NB4 (cell line): ENCODE data around the gene DGKI.

ENCODE experiments used
- DNase-seq: peaks from one replicate; pipeline ENCODE4 v3.0.0; 2010; ENCODE audit warnings: low read depth
- H3K4me3 ChIP-seq: one replicate; pipeline ENCODE4 v1.5.1; 2011; ENCODE audit warnings: mild to moderate bottlenecking, low read depth, low read length, moderate library complexity
- MYC ChIP-seq: IDR thresholded peaks from 2 replicates; pipeline ENCODE4 v1.6.1; 2011; ENCODE audit warnings: low read depth, low read length
- POLR2A ChIP-seq: IDR thresholded peaks from 2 replicates; pipeline ENCODE4 v1.6.1; 2011; ENCODE audit warnings: mild to moderate bottlenecking; ENCODE audit not compliant: insufficient read length; ENCODE audit errors: extremely low read depth
- TF ChIP-seq, protein P1 (sequence below): IDR thresholded peaks from 2 replicates; pipeline ENCODE4 v1.6.1; 2011; ENCODE audit warnings: low read depth, low read length
- TF ChIP-seq, protein P2 (sequence below): IDR thresholded peaks from one replicate; pipeline ENCODE4 v1.5.1; 2012; ENCODE audit warnings: low read depth, low read length

DGKI gene

DNA sequence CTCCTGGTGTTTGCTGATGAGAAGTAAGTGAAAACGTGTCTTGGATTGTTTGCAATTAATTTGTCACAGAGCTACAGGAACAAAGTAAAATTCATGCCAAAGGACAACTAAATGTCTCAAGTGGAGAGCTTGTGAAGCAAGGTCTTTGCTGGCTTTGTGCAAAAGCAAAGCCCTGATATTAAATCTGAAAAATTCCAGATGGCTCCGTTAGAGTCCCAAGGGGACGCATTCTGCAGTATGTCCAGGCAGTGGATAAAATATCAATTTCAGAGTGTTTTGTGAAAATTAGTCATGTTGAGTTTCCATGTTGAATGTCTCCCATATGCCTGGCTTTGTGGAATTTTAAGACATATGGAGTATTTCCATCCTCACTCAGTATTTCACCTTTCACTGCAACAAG lies 400.7 kb downstream of the DGKI start:
- H3K4me3 ChIP-seq = no peak overlapping the region

GRCh38 chr7:137445268-137445667 lies 401.5 kb downstream of the DGKI start:
- TF ChIP-seq POLR2A = no peak
- no peak overlapping the region for H3K4me3 ChIP-seq
- no peak for DNase-seq

More for the DNA sequence above, 400.7 kb downstream of the DGKI start:
- DNase-seq = no peak
- TF ChIP-seq, protein P1, sequence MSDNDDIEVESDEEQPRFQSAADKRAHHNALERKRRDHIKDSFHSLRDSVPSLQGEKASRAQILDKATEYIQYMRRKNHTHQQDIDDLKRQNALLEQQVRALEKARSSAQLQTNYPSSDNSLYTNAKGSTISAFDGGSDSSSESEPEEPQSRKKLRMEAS = no peak
- TF ChIP-seq POLR2A = no peak
- TF ChIP-seq MYC = no peak
- TF ChIP-seq, protein P2, sequence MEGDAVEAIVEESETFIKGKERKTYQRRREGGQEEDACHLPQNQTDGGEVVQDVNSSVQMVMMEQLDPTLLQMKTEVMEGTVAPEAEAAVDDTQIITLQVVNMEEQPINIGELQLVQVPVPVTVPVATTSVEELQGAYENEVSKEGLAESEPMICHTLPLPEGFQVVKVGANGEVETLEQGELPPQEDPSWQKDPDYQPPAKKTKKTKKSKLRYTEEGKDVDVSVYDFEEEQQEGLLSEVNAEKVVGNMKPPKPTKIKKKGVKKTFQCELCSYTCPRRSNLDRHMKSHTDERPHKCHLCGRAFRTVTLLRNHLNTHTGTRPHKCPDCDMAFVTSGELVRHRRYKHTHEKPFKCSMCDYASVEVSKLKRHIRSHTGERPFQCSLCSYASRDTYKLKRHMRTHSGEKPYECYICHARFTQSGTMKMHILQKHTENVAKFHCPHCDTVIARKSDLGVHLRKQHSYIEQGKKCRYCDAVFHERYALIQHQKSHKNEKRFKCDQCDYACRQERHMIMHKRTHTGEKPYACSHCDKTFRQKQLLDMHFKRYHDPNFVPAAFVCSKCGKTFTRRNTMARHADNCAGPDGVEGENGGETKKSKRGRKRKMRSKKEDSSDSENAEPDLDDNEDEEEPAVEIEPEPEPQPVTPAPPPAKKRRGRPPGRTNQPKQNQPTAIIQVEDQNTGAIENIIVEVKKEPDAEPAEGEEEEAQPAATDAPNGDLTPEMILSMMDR = no peak

DNA sequence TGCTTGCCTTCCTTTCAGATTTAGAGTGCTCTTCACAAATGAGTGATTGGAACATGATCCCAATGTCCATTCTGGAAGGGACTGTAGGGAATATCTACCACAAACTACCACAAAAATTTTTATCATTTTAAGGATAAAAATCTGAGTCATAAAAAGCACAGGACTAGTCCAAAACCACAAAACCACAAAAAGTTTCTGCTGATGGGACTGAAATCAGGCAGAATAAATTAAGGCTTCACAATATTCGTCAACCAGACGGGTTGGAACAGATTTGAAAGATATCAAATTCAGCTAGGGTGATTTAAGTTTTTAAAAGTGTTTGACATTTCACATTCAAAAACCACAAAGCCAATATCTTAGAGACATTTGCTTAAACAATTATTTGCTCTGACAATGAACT lies 403.2 kb downstream of the DGKI start:
- TF ChIP-seq MYC (no peak), POLR2A (no peak)
- TF ChIP-seq, protein P1 = no peak
- TF ChIP-seq, protein P2 = no peak
- DNase-seq = no peak
- no peak overlapping the region for H3K4me3 ChIP-seq

DNA sequence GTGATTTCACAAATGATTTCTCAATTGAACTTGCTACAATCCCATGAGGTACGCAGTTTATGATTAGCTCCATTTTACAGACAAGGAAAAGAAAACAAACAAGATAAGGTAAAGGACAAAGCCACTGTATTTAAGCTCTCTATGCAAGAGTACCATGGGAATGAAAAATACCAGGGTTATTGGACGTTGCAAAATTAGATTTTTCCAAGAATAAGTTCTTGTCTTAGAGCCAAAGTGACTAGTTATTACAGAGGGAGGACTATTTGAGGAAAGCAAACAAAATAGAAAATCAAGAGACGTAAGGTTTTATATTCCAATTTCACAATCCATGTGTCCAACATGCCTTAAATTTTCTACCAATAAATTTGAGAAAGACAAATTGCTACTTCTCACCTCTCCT lies 405.3 kb downstream of the DGKI start:
- DNase-seq = no peak
- TF ChIP-seq MYC (no peak), POLR2A (no peak)
- TF ChIP-seq, protein P1 = no peak
- no peak overlapping the region for H3K4me3 ChIP-seq

GRCh38 chr7:137439829-137440825 lies 406.6 kb downstream of the DGKI start:
- no peak overlapping the region for H3K4me3 ChIP-seq
- DNase-seq = no peak
- TF ChIP-seq POLR2A (no peak), MYC (no peak)
- TF ChIP-seq, protein P2 = no peak
- TF ChIP-seq, protein P1 = no peak

DNA sequence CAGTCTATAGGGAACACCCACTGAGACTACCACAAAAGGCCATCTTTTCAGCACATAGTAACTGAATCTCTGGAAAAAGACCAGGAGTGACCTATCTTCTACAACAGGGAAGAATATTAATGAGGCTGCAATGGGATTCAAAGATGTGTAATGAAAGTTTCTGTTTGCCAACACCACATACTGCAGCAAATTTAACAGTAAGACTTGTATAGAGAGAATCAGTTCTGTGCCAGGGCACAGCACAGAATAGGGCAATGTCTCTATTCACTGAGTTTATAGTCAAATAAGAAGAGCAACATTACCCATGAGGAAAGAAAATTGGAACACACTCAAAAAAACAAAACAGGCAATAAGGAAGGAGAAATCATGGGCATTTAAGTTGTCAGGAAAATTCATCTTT lies 411.8 kb downstream of the DGKI start:
- no peak for DNase-seq
- no peak overlapping the region for H3K4me3 ChIP-seq
- TF ChIP-seq, protein P1 = no peak
- TF ChIP-seq MYC = no peak
- TF ChIP-seq, protein P2 = no peak
- TF ChIP-seq POLR2A = no peak
